ENCODE data around the gene EPYC. TPM values are rescaled to one million over a fixed set of nuclear protein-coding genes. Genes with fewer than 3 reads are reported as not detected.

Gene EPYC
- total and polyA plus RNA-seq, 4 donors = 0.51 TPM; not detected in 3

GRCh38 chr12:90940872-90941499 lies 63.8 kb downstream of the EPYC start:
- ATAC-seq (ENCODE audit: low FRiP score) (no peak), DNase-seq (no peak)
- Histone ChIP-seq H3K4me3 (ENCODE audit: low read length in 2 of 2) (no peak overlapping the region), H3K4me1 (ENCODE audit: control insufficient read depth in 1 of 2, insufficient read depth in 2 of 2, low read length in 2 of 2) (no peaks in the 10 kb centered on the region), H3K27ac (ENCODE audit: low read depth in 1 of 2, low read length in 2 of 2) (no peak overlapping the region), H3K27me3 (ENCODE audit: control insufficient read depth in 1 of 2, insufficient read depth in 2 of 2, low read length in 1 of 2) (no peaks in the 10 kb centered on the region), H3K36me3 (ENCODE audit: control insufficient read depth in 1 of 2, insufficient read depth in 2 of 2, low read length in 1 of 2) (no peaks in the 10 kb centered on the region), H3K9me3 (ENCODE audit: control insufficient read depth, low read length) (no peaks in the 10 kb centered on the region)
- WGBS, 2 donors = 39 to 44% methylated on average over 3 of the region's 3 CpGs
- intact Hi-C loops (cut with DNase I) = no loop called here

- Histone ChIP-seq H3K4me3 (ENCODE audit: low read length in 2 of 2) (no peak overlapping the region), H3K27me3 (ENCODE audit: control insufficient read depth in 1 of 2, insufficient read depth in 2 of 2, low read length in 1 of 2) (no peaks in the 10 kb centered on the region), H3K9me3 (ENCODE audit: control insufficient read depth, low read length) (no peaks in the 10 kb centered on the region), H3K27ac (ENCODE audit: low read depth in 1 of 2, low read length in 2 of 2) (no peak overlapping the region), H3K36me3 (ENCODE audit: control insufficient read depth in 1 of 2, insufficient read depth in 2 of 2, low read length in 1 of 2) (no peaks in the 10 kb centered on the region), H3K4me1 (ENCODE audit: control insufficient read depth in 1 of 2, insufficient read depth in 2 of 2, low read length in 2 of 2) (no peaks in the 10 kb centered on the region)
- 93 to 95% methylated on average over 1 of the region's 1 CpG for WGBS, 2 donors
- no peak for ATAC-seq (ENCODE audit: low FRiP score)
- intact Hi-C loops (cut with DNase I) = no loop called here
- no peak for DNase-seq
Measured at GRCh38 chr12:90939382-90939781, 65.4 kb downstream of the EPYC start.

GRCh38 chr12:90938451-90938850 lies 66.3 kb downstream of the EPYC start:
- intact Hi-C loops (cut with DNase I) = no loop called here
- no peak overlapping the region for H3K4me3 ChIP-seq (ENCODE audit: low read length in 2 of 2)

GRCh38 chr12:90937651-90938050 lies 67.1 kb downstream of the EPYC start:
- WGBS, 2 donors = 46 to 49% methylated on average over 2 of the region's 2 CpGs
- ATAC-seq (ENCODE audit: low FRiP score) (no peak), DNase-seq (no peak)
- Histone ChIP-seq H3K27ac (ENCODE audit: low read depth in 1 of 2, low read length in 2 of 2) (no peak overlapping the region), H3K27me3 (ENCODE audit: control insufficient read depth in 1 of 2, insufficient read depth in 2 of 2, low read length in 1 of 2) (no peaks in the 10 kb centered on the region), H3K36me3 (ENCODE audit: control insufficient read depth in 1 of 2, insufficient read depth in 2 of 2, low read length in 1 of 2) (no peaks in the 10 kb centered on the region), H3K4me3 (ENCODE audit: low read length in 2 of 2) (no peak overlapping the region), H3K4me1 (ENCODE audit: control insufficient read depth in 1 of 2, insufficient read depth in 2 of 2, low read length in 2 of 2) (no peaks in the 10 kb centered on the region), H3K9me3 (ENCODE audit: control insufficient read depth, low read length) (no peaks in the 10 kb centered on the region)
- intact Hi-C loops (cut with DNase I) = no loop called here

More at GRCh38 chr12:90938451-90938850, 66.3 kb downstream of the EPYC start:
- H3K36me3 ChIP-seq (ENCODE audit: control insufficient read depth in 1 of 2, insufficient read depth in 2 of 2, low read length in 1 of 2) = no peaks in the 10 kb centered on the region
- no peaks in the 10 kb centered on the region for H3K4me1 ChIP-seq (ENCODE audit: control insufficient read depth in 1 of 2, insufficient read depth in 2 of 2, low read length in 2 of 2)
- H3K9me3 ChIP-seq (ENCODE audit: control insufficient read depth, low read length) = no peaks in the 10 kb centered on the region
- ATAC-seq (ENCODE audit: low FRiP score) (no peak), DNase-seq (no peak)
- no peaks in the 10 kb centered on the region for H3K27me3 ChIP-seq (ENCODE audit: control insufficient read depth in 1 of 2, insufficient read depth in 2 of 2, low read length in 1 of 2)
- H3K27ac ChIP-seq (ENCODE audit: low read depth in 1 of 2, low read length in 2 of 2) = no peak overlapping the region
- 58 to 63% methylated on average over 6 of the region's 6 CpGs for WGBS, 2 donors

GRCh38 chr12:90936230-90937005 lies 68.4 kb downstream of the EPYC start:
- H3K9me3 ChIP-seq (ENCODE audit: control insufficient read depth, low read length) = no peaks in the 10 kb centered on the region
- H3K27me3 ChIP-seq (ENCODE audit: control insufficient read depth in 1 of 2, insufficient read depth in 2 of 2, low read length in 1 of 2) = no peaks in the 10 kb centered on the region
- H3K27ac ChIP-seq (ENCODE audit: low read depth in 1 of 2, low read length in 2 of 2) = no peak overlapping the region
- H3K36me3 ChIP-seq (ENCODE audit: control insufficient read depth in 1 of 2, insufficient read depth in 2 of 2, low read length in 1 of 2) = no peaks in the 10 kb centered on the region
- no peak for ATAC-seq (ENCODE audit: low FRiP score)
- H3K4me3 ChIP-seq (ENCODE audit: low read length in 2 of 2) = no peak overlapping the region
- H3K4me1 ChIP-seq (ENCODE audit: control insufficient read depth in 1 of 2, insufficient read depth in 2 of 2, low read length in 2 of 2) = no peaks in the 10 kb centered on the region
- DNase-seq = peak in 1 of 2 donors; percentile 64
- 94 to 95% methylated on average over 5 of the region's 5 CpGs for WGBS, 2 donors
- intact Hi-C loops (cut with DNase I) = no loop called here

- H3K4me3 ChIP-seq (ENCODE audit: low read length in 2 of 2) = no peak overlapping the region
- 63 to 77% methylated on average over 5 of the region's 5 CpGs for WGBS, 2 donors
- no peaks in the 10 kb centered on the region for H3K27me3 ChIP-seq (ENCODE audit: control insufficient read depth in 1 of 2, insufficient read depth in 2 of 2, low read length in 1 of 2)
- intact Hi-C loops (cut with DNase I) = no loop called here
- H3K9me3 ChIP-seq (ENCODE audit: control insufficient read depth, low read length) = no peaks in the 10 kb centered on the region
- no peak for DNase-seq
- peaks cover 0 to 3% of the 10 kb centered on the region in 2 donors for H3K4me1 ChIP-seq (ENCODE audit: control insufficient read depth in 1 of 2, insufficient read depth in 2 of 2, low read length in 2 of 2)
- H3K27ac ChIP-seq (ENCODE audit: low read depth in 1 of 2, low read length in 2 of 2) = no peak overlapping the region
- no peak for ATAC-seq (ENCODE audit: low FRiP score)
- no peaks in the 10 kb centered on the region for H3K36me3 ChIP-seq (ENCODE audit: control insufficient read depth in 1 of 2, insufficient read depth in 2 of 2, low read length in 1 of 2)
Measured at GRCh38 chr12:90925562-90925961, 79.2 kb downstream of the EPYC start.

- intact Hi-C loops (cut with DNase I) = no loop called here
- no peak for ATAC-seq (ENCODE audit: low FRiP score)
- no peaks in the 10 kb centered on the region for H3K36me3 ChIP-seq (ENCODE audit: control insufficient read depth in 1 of 2, insufficient read depth in 2 of 2, low read length in 1 of 2)
- WGBS, 2 donors = 30 to 33% methylated on average over 1 of the region's 1 CpG
- no peak for DNase-seq
- H3K9me3 ChIP-seq (ENCODE audit: control insufficient read depth, low read length) = no peaks in the 10 kb centered on the region
- peaks cover 0 to 3% of the 10 kb centered on the region in 2 donors for H3K4me1 ChIP-seq (ENCODE audit: control insufficient read depth in 1 of 2, insufficient read depth in 2 of 2, low read length in 2 of 2)
- H3K27me3 ChIP-seq (ENCODE audit: control insufficient read depth in 1 of 2, insufficient read depth in 2 of 2, low read length in 1 of 2) = no peaks in the 10 kb centered on the region
- no peak overlapping the region for H3K27ac ChIP-seq (ENCODE audit: low read depth in 1 of 2, low read length in 2 of 2)
- H3K4me3 ChIP-seq (ENCODE audit: low read length in 2 of 2) = no peak overlapping the region
Measured at GRCh38 chr12:90924406-90924805, 80.4 kb downstream of the EPYC start.

- no peak for DNase-seq
- no peaks in the 10 kb centered on the region for H3K9me3 ChIP-seq (ENCODE audit: control insufficient read depth, low read length)
- no peaks in the 10 kb centered on the region for H3K36me3 ChIP-seq (ENCODE audit: control insufficient read depth in 1 of 2, insufficient read depth in 2 of 2, low read length in 1 of 2)
- H3K27ac ChIP-seq (ENCODE audit: low read depth in 1 of 2, low read length in 2 of 2) = no peak overlapping the region
- intact Hi-C loops (cut with DNase I) = no loop called here
- H3K27me3 ChIP-seq (ENCODE audit: control insufficient read depth in 1 of 2, insufficient read depth in 2 of 2, low read length in 1 of 2) = no peaks in the 10 kb centered on the region
- no peak for ATAC-seq (ENCODE audit: low FRiP score)
- no peak overlapping the region for H3K4me3 ChIP-seq (ENCODE audit: low read length in 2 of 2)
- H3K4me1 ChIP-seq (ENCODE audit: control insufficient read depth in 1 of 2, insufficient read depth in 2 of 2, low read length in 2 of 2) = peaks cover 0 to 3% of the 10 kb centered on the region in 2 donors
Measured at GRCh38 chr12:90922145-90922627, 82.6 kb downstream of the EPYC start.

- DNase-seq (no peak), ATAC-seq (ENCODE audit: low FRiP score) (no peak)
- Histone ChIP-seq H3K9me3 (ENCODE audit: control insufficient read depth, low read length) (no peaks in the 10 kb centered on the region), H3K4me3 (ENCODE audit: low read length in 2 of 2) (no peak overlapping the region), H3K27ac (ENCODE audit: low read depth in 1 of 2, low read length in 2 of 2) (no peak overlapping the region), H3K27me3 (ENCODE audit: control insufficient read depth in 1 of 2, insufficient read depth in 2 of 2, low read length in 1 of 2) (no peaks in the 10 kb centered on the region), H3K36me3 (ENCODE audit: control insufficient read depth in 1 of 2, insufficient read depth in 2 of 2, low read length in 1 of 2) (no peaks in the 10 kb centered on the region), H3K4me1 (ENCODE audit: control insufficient read depth in 1 of 2, insufficient read depth in 2 of 2, low read length in 2 of 2) (peaks cover 0 to 3% of the 10 kb centered on the region in 2 donors)
- 87 to 93% methylated on average over 1 of the region's 1 CpG for WGBS, 2 donors
- intact Hi-C loops (cut with DNase I) = no loop called here
Measured at GRCh38 chr12:90921536-90921935, 83.2 kb downstream of the EPYC start.

Measured in aorta (tissue), 5 donors.